SK-N-SH (cell line): ENCODE data around the gene SCN4A. TPM values are rescaled to one million over a fixed set of nuclear protein-coding genes. Genes with fewer than 3 reads are reported as not detected.

Experiments
- CTCF ChIA-PET: fragments of 300-600, 350-600 bp; formaldehyde crosslinking; extraction: SDS; loops from one replicate; lab custom pipeline; 2021; lab: Yijun Ruan, JAX
- POLR2A ChIA-PET: fragments of 350-600 bp; sonication (Branson Sonifier 250); formaldehyde crosslinking; extraction: SDS; loops from one replicate; lab custom pipeline; 2020; ENCODE audit warnings: antibody characterized with exemption, inconsistent platforms; lab: Yijun Ruan, JAX
- DNase-seq: peaks from one replicate; pipeline ENCODE4 v3.0.0; 2012
- H2AFZ ChIP-seq: fragments of 200-600 bp; sonication (generic); 2 replicates; pipeline ENCODE4 v1.8.1; 2016; ENCODE audit warnings: antibody characterized with exemption, mild to moderate bottlenecking, low read depth
- H3F3A ChIP-seq: fragments of 200-600 bp; sonication (generic); replicated peaks from 2 replicates; pipeline ENCODE3; 2016; ENCODE audit warnings: antibody characterized with exemption, mild to moderate bottlenecking; ENCODE audit not compliant: insufficient read depth
- H3K27ac ChIP-seq, 2 experiments: fragments of 200-500 bp in 1 of 2; fragments of 200-600 bp in 1 of 2; sonication (Bioruptor generic) in 1 of 2; sonication (generic), shearing (Covaris generic) in 1 of 2; 2 replicates each; pipeline versions ENCODE4 v1.5.1 to v1.6.1; 2014 to 2016; ENCODE audit warnings: low read depth in 2 of 2, inconsistent platforms in 1 of 2, low read length in 1 of 2, mild to moderate bottlenecking in 1 of 2, mixed read lengths in 1 of 2
- H3K27me3 ChIP-seq: fragments of 200-600 bp; sonication (generic), shearing (Covaris generic); 2 replicates; pipeline ENCODE4 v1.6.1; 2016; ENCODE audit warnings: mixed run types; ENCODE audit not compliant: insufficient read depth
- H3K36me3 ChIP-seq, 2 experiments: fragments of 200-500 bp in 1 of 2; fragments of 200-600 bp in 1 of 2; sonication (Bioruptor generic) in 1 of 2; sonication (generic) in 1 of 2; replicated peaks in 1 of 2; 2 replicates each; pipeline versions ENCODE3 to v1.5.1; 2014 to 2016; ENCODE audit warnings: low read length in 1 of 2, mild to moderate bottlenecking in 1 of 2; ENCODE audit not compliant: insufficient read depth in 2 of 2, control insufficient read depth in 1 of 2
- H3K4me1 ChIP-seq, 2 experiments: fragments of 200-500 bp in 1 of 2; fragments of 200-600 bp in 1 of 2; sonication (Bioruptor generic) in 1 of 2; sonication (generic), shearing (Covaris generic) in 1 of 2; 2 replicates each; pipeline versions ENCODE4 v1.5.1 to v1.6.1; 2014 to 2016; ENCODE audit warnings: low read depth in 1 of 2, low read length in 1 of 2, mixed run types in 1 of 2; ENCODE audit not compliant: insufficient read depth in 2 of 2, control insufficient read depth in 1 of 2
- H3K4me2 ChIP-seq: fragments of 200-600 bp; sonication (generic), shearing (Covaris generic); 2 replicates; pipeline ENCODE4 v1.6.1; 2017; ENCODE audit warnings: mixed run types
- H3K4me3 ChIP-seq, 2 experiments: fragments of 200-500 bp in 1 of 2; fragments of 200-600 bp in 1 of 2; sonication (Bioruptor generic) in 1 of 2; sonication (generic), shearing (Covaris generic) in 1 of 2; 2 replicates each; pipeline versions ENCODE4 v1.5.1 to v1.8.1; 2014 to 2016; ENCODE audit warnings: low read depth in 2 of 2, inconsistent platforms in 1 of 2, low read length in 1 of 2, mild to moderate bottlenecking in 1 of 2, mixed read lengths in 1 of 2, moderate library complexity in 1 of 2
- H3K79me2 ChIP-seq: fragments of 200-600 bp; sonication (generic); 2 replicates; pipeline ENCODE4 v1.8.1; 2017; ENCODE audit warnings: mild to moderate bottlenecking; ENCODE audit not compliant: insufficient read depth
- H3K9ac ChIP-seq: fragments of 200-600 bp; sonication (generic); 2 replicates; pipeline ENCODE4 v1.6.1; 2017; ENCODE audit warnings: mixed run types
- H3K9me2 ChIP-seq: fragments of 200-600 bp; sonication (generic); 2 replicates; pipeline ENCODE4 v1.6.1; 2017; ENCODE audit warnings: mixed run types
- H3K9me3 ChIP-seq: fragments of 200-600 bp; sonication (generic); 2 replicates; pipeline ENCODE4 v1.6.1; 2017; ENCODE audit warnings: mixed run types, mild to moderate bottlenecking, moderate library complexity
- H4K20me1 ChIP-seq: fragments of 200-600 bp; sonication (generic); 2 replicates; pipeline ENCODE4 v1.6.1; 2017; ENCODE audit warnings: mild to moderate bottlenecking, mixed run types; ENCODE audit not compliant: insufficient read depth
- EZH2phosphoT487 ChIP-seq: fragments of 200-600 bp; sonication (generic); IDR thresholded peaks from 2 replicates; pipeline ENCODE4 v1.6.1; 2017; ENCODE audit warnings: low read depth, mixed run types, mild to moderate bottlenecking, antibody characterized with exemption, moderate library complexity, borderline replicate concordance
- FOSL2 ChIP-seq: IDR thresholded peaks from 2 replicates; pipeline ENCODE4 v1.4.0; 2012; ENCODE audit warnings: low read depth, mild to moderate bottlenecking, moderate library complexity, borderline replicate concordance
- FOXJ3 ChIP-seq: sonication (generic); formaldehyde crosslinking; IDR thresholded peaks from 2 replicates; pipeline ENCODE4 v1.5.1; 2020; ENCODE audit warnings: mild to moderate bottlenecking, missing genetic modification reagents
- GABPA ChIP-seq: IDR thresholded peaks from 2 replicates; pipeline ENCODE4 v1.4.0; 2012; ENCODE audit warnings: low read depth, mild to moderate bottlenecking
- MEF2A ChIP-seq: IDR thresholded peaks from 2 replicates; pipeline ENCODE4 v1.4.0; 2012; ENCODE audit warnings: low read depth, borderline replicate concordance
- NRF1 ChIP-seq: IDR thresholded peaks from 2 replicates; pipeline ENCODE4 v1.6.1; 2012; ENCODE audit warnings: low read depth, mild to moderate bottlenecking, low read length
- RAD21 ChIP-seq: IDR thresholded peaks from 2 replicates; pipeline ENCODE4 v1.6.1; 2012; ENCODE audit warnings: mild to moderate bottlenecking, low read length
- RCOR1 ChIP-seq: fragments of 150-350 bp; IDR thresholded peaks from 2 replicates; pipeline ENCODE4 v1.6.1; 2017; ENCODE audit warnings: antibody characterized with exemption, low read length
- SMC3 ChIP-seq: IDR thresholded peaks from 2 replicates; pipeline ENCODE4 v1.6.1; 2012; ENCODE audit warnings: low read depth, low read length, improper control_type of control experiment
- TAF1 ChIP-seq: IDR thresholded peaks from 2 replicates; pipeline ENCODE4 v1.6.1; 2012; ENCODE audit warnings: low read depth, mild to moderate bottlenecking, low read length, moderate library complexity, borderline replicate concordance
- TEAD4 ChIP-seq: IDR thresholded peaks from 2 replicates; pipeline ENCODE4 v1.4.0; 2012; ENCODE audit warnings: mild to moderate bottlenecking, borderline replicate concordance; ENCODE audit not compliant: insufficient read depth
- WGBS: methylation state at CpG from one replicate; pipeline ENCODE4 v1.1.6; 2017; ENCODE audit warnings: low lambda C conversion rate; 5-methylcytosine and 5-hydroxymethylcytosine counted together
- polyA plus RNA-seq, 3 experiments: library from polyadenylated mRNA; depleted of rRNA; stranded (reverse); fragments of >200 nt; gene quantifications; 2 replicates each; pipeline ENCODE4 v1.2.3, GENCODE V29; 2012
- TF ChIP-seq, protein P1 (sequence below): fragments of 150-350 bp; IDR thresholded peaks from 2 replicates; pipeline ENCODE4 v1.6.1; 2017; ENCODE audit warnings: antibody characterized with exemption, low read length, low read depth, borderline replicate concordance
- TF ChIP-seq, protein P2 (sequence below): fragments of 150-350 bp; IDR thresholded peaks from 2 replicates; pipeline ENCODE4 v1.6.1; 2016; ENCODE audit warnings: mild to moderate bottlenecking, low read depth, low read length
- TF ChIP-seq, protein P3 (sequence below): IDR thresholded peaks from 2 replicates; pipeline ENCODE4; 2012
- TF ChIP-seq, protein P4 (sequence below): IDR thresholded peaks from 2 replicates; pipeline ENCODE4 v1.6.1; 2012; ENCODE audit warnings: mild to moderate bottlenecking, low read depth, low read length, moderate library complexity

SCN4A gene
- polyA plus RNA-seq, 1 of the 3 experiments (the other 2 are of a cell fraction) = not detected

DNA sequence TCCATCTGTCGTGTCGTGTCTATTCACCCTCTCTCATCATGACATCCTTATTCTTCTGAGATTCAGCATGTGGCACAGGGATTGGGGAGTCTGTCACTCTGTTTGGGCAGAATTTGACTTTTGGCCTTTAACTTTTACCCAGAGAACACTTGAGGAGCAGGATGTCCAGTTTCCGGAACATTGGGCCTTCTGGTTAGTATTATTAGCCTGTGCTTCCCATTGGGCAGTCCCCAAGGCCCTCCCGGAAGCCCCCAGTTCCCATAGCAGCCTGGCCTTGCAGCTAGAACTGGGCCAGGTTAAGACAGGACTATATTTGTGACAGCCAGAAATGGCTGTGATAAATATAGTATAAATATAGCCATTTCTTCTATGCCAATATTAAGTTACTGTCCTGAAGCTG, 9.6 kb downstream of the SCN4A start:
- 87% methylated on average over 4 of the region's 4 CpGs for WGBS

More for the DNA sequence above, 9.6 kb downstream of the SCN4A start:
- Histone ChIP-seq H3K4me2 (no peak overlapping the region), H3K27ac (no peak overlapping the region), H3K4me3 (no peak overlapping the region), H3F3A (no peaks in the 10 kb centered on the region), H2AFZ (no peak overlapping the region), H4K20me1 (no peaks in the 10 kb centered on the region), H3K36me3 (no peaks in the 10 kb centered on the region), H3K79me2 (no peaks in the 10 kb centered on the region), H3K4me1 (no peaks in the 10 kb centered on the region), H3K9me3 (no peaks in the 10 kb centered on the region), H3K9ac (no peak overlapping the region), H3K9me2 (no peaks in the 10 kb centered on the region), H3K27me3 (no peaks in the 10 kb centered on the region)
- DNase-seq = no peak
- TF ChIP-seq SMC3 = no peak
- TF ChIP-seq, protein P1, sequence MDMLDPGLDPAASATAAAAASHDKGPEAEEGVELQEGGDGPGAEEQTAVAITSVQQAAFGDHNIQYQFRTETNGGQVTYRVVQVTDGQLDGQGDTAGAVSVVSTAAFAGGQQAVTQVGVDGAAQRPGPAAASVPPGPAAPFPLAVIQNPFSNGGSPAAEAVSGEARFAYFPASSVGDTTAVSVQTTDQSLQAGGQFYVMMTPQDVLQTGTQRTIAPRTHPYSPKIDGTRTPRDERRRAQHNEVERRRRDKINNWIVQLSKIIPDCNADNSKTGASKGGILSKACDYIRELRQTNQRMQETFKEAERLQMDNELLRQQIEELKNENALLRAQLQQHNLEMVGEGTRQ = no peak
- TF ChIP-seq, protein P2, sequence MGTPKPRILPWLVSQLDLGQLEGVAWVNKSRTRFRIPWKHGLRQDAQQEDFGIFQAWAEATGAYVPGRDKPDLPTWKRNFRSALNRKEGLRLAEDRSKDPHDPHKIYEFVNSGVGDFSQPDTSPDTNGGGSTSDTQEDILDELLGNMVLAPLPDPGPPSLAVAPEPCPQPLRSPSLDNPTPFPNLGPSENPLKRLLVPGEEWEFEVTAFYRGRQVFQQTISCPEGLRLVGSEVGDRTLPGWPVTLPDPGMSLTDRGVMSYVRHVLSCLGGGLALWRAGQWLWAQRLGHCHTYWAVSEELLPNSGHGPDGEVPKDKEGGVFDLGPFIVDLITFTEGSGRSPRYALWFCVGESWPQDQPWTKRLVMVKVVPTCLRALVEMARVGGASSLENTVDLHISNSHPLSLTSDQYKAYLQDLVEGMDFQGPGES = no peak
- TF ChIP-seq TEAD4 = no peak
- TF ChIP-seq EZH2phosphoT487 = no peak
- TF ChIP-seq GABPA = no peak
- TF ChIP-seq TAF1 = no peak
- TF ChIP-seq, protein P3, sequence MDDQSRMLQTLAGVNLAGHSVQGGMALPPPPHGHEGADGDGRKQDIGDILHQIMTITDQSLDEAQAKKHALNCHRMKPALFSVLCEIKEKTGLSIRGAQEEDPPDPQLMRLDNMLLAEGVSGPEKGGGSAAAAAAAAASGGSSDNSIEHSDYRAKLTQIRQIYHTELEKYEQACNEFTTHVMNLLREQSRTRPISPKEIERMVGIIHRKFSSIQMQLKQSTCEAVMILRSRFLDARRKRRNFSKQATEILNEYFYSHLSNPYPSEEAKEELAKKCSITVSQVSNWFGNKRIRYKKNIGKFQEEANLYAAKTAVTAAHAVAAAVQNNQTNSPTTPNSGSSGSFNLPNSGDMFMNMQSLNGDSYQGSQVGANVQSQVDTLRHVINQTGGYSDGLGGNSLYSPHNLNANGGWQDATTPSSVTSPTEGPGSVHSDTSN = no peak
- no peak for TF ChIP-seq FOSL2
- no peak for TF ChIP-seq MEF2A
- TF ChIP-seq, protein P4, sequence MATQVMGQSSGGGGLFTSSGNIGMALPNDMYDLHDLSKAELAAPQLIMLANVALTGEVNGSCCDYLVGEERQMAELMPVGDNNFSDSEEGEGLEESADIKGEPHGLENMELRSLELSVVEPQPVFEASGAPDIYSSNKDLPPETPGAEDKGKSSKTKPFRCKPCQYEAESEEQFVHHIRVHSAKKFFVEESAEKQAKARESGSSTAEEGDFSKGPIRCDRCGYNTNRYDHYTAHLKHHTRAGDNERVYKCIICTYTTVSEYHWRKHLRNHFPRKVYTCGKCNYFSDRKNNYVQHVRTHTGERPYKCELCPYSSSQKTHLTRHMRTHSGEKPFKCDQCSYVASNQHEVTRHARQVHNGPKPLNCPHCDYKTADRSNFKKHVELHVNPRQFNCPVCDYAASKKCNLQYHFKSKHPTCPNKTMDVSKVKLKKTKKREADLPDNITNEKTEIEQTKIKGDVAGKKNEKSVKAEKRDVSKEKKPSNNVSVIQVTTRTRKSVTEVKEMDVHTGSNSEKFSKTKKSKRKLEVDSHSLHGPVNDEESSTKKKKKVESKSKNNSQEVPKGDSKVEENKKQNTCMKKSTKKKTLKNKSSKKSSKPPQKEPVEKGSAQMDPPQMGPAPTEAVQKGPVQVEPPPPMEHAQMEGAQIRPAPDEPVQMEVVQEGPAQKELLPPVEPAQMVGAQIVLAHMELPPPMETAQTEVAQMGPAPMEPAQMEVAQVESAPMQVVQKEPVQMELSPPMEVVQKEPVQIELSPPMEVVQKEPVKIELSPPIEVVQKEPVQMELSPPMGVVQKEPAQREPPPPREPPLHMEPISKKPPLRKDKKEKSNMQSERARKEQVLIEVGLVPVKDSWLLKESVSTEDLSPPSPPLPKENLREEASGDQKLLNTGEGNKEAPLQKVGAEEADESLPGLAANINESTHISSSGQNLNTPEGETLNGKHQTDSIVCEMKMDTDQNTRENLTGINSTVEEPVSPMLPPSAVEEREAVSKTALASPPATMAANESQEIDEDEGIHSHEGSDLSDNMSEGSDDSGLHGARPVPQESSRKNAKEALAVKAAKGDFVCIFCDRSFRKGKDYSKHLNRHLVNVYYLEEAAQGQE = no peak
- TF ChIP-seq FOXJ3 = no peak
- TF ChIP-seq RCOR1 = no peak
- TF ChIP-seq NRF1 = no peak
- TF ChIP-seq RAD21 = no peak
- ChIA-PET POLR2A (no interaction called here), CTCF (interaction anchor here (1.0 to 4.3 kb wide), 6 partner anchors 12 to 189 kb away, joined by 3 to 30 read pairs (median 5); partner anchors contain the start of gene GH1)
